GM23248 (cell line): ENCODE measurements around the gene SLC12A7. TPM values are rescaled to one million over a fixed set of nuclear protein-coding genes. Genes with fewer than 3 reads are reported as not detected.
"Not testable (repeated sequence)": the region's sequence is repeated elsewhere in the genome, so short reads cannot be mapped to it uniquely, and the experiment has no call there.

ENCODE experiments used
- DNase-seq: peaks from one replicate; pipeline ENCODE4 v3.0.0-alpha.2; 2015
- H2AFZ ChIP-seq: fragments of 200-600 bp; sonication (generic); 2 replicates; pipeline ENCODE4 v1.6.1; 2016; ENCODE audit warnings: antibody characterized with exemption
- H3F3A ChIP-seq: fragments of 200-600 bp; sonication (generic); 2 replicates; pipeline ENCODE4 v1.6.1; 2016; ENCODE audit warnings: mild to moderate bottlenecking, antibody characterized with exemption, mixed run types; ENCODE audit not compliant: insufficient read depth
- H3K27ac ChIP-seq: fragments of 200-600 bp; sonication (generic); 2 replicates; pipeline ENCODE4 v1.5.1; 2016; ENCODE audit warnings: mild to moderate bottlenecking
- H3K27me3 ChIP-seq: fragments of 200-600 bp; sonication (generic); replicated peaks from 2 replicates; pipeline ENCODE4 v1.6.1; 2016; ENCODE audit warnings: mild to moderate bottlenecking; ENCODE audit not compliant: insufficient read depth
- H3K36me3 ChIP-seq: fragments of 200-600 bp; sonication (generic); 2 replicates; pipeline ENCODE4 v1.6.1; 2016; ENCODE audit warnings: low read depth, mild to moderate bottlenecking
- H3K4me1 ChIP-seq: fragments of 200-600 bp; sonication (generic); 2 replicates; pipeline ENCODE4 v1.6.1; 2016; ENCODE audit warnings: mild to moderate bottlenecking; ENCODE audit not compliant: insufficient read depth
- H3K4me2 ChIP-seq: fragments of 200-600 bp; sonication (generic); one replicate; pipeline ENCODE4 v1.6.1; 2016; ENCODE audit warnings: mild to moderate bottlenecking; ENCODE audit not compliant: unreplicated experiment
- H3K4me3 ChIP-seq: fragments of 200-600 bp; sonication (generic); 2 replicates; pipeline ENCODE4 v1.5.1; 2016; ENCODE audit warnings: mild to moderate bottlenecking
- H3K79me2 ChIP-seq: fragments of 200-600 bp; sonication (generic); 2 replicates; pipeline ENCODE4 v1.6.1; 2016; ENCODE audit warnings: mild to moderate bottlenecking; ENCODE audit not compliant: insufficient read depth
- H3K9ac ChIP-seq: fragments of 200-600 bp; sonication (generic); 2 replicates; pipeline ENCODE4 v1.6.1; 2016; ENCODE audit warnings: mild to moderate bottlenecking
- H3K9me2 ChIP-seq: fragments of 200-600 bp; sonication (generic); 2 replicates; pipeline ENCODE4 v1.6.1; 2016; ENCODE audit warnings: mixed run types, mild to moderate bottlenecking, moderate library complexity; ENCODE audit not compliant: insufficient read depth
- H3K9me3 ChIP-seq: fragments of 200-600 bp; sonication (generic); one replicate; pipeline ENCODE4 v1.6.1; 2017; ENCODE audit warnings: low read depth
- H4K20me1 ChIP-seq: fragments of 200-600 bp; sonication (generic); 2 replicates; pipeline ENCODE4 v1.6.0; 2016; ENCODE audit not compliant: insufficient read depth
- EZH2 ChIP-seq: fragments of 200-600 bp; sonication (generic); IDR thresholded peaks from 2 replicates; pipeline ENCODE4 v1.6.1; 2018; ENCODE audit warnings: antibody characterized with exemption, mild to moderate bottlenecking; ENCODE audit not compliant: insufficient read depth, poor library complexity, severe bottlenecking
- EZH2phosphoT487 ChIP-seq: fragments of 200-600 bp; sonication (generic); IDR thresholded peaks from 2 replicates; pipeline ENCODE4 v1.6.1; 2018; ENCODE audit warnings: antibody characterized with exemption, moderate library complexity, mild to moderate bottlenecking, low read depth; ENCODE audit not compliant: insufficient read depth
- WGBS, 2 experiments: methylation state at CpG; one replicate each; pipeline ENCODE4 v1.1.6; 2015 to 2017; ENCODE audit warnings: low lambda C conversion rate in 2 of 2, low coverage in 1 of 2; ENCODE audit errors: missing lambda C conversion rate in 2 of 2; 5-methylcytosine and 5-hydroxymethylcytosine counted together
- in situ Hi-C: fragments of 300-500 bp; cut with MboI; formaldehyde crosslinking; loops from 2 replicates; pipeline ENCODE4 v1.15.0; 2020
- polyA plus RNA-seq: library from polyadenylated mRNA; unstranded; fragments of >200 nt; fragmentation: Nextera tagmentation; extraction: Ambion mirVana; gene quantifications from 2 replicates; pipeline ENCODE4 v1.2.1, GENCODE V29; 2016
- total RNA-seq: library from RNA; depleted of rRNA; stranded (reverse); fragments of >200 nt; shearing (Covaris generic); gene quantifications from 2 replicates; pipeline ENCODE4 v1.2.3, GENCODE V29; 2014

SLC12A7 gene
- total and polyA plus RNA-seq, 2 experiments from 2014 or later, result 0.75 to 1.9 TPM

- H3K79me2 ChIP-seq, result no peaks in the 10 kb centered on the region
- H3K4me1 ChIP-seq, result no peaks in the 10 kb centered on the region
- TF ChIP-seq EZH2phosphoT487 (no peak), EZH2 (no peak)
- no peaks in the 10 kb centered on the region for H3K9me3 ChIP-seq
- H3K9me2 ChIP-seq, result no peaks in the 10 kb centered on the region
- no peak overlapping the region for H2AFZ ChIP-seq
- no peaks in the 10 kb centered on the region for H4K20me1 ChIP-seq
- in situ Hi-C loops, result loop anchor here (10.0 kb wide), 1 partner anchor 186 kb away; no protein-coding TSS in a partner anchor
- WGBS, 2 experiments, result 65 to 80% methylated on average over 17 to 25 of the region's 26 CpGs
- no peaks in the 10 kb centered on the region for H3F3A ChIP-seq
- H3K9ac ChIP-seq, result no peak overlapping the region
- peaks cover 18% of the 10 kb centered on the region for H3K27me3 ChIP-seq
- no peak overlapping the region for H3K27ac ChIP-seq
- no peak overlapping the region for H3K4me2 ChIP-seq
- H3K36me3 ChIP-seq, result no peaks in the 10 kb centered on the region
- DNase-seq, result no peak
- H3K4me3 ChIP-seq, result no peak overlapping the region
These were observed 18.5 kb upstream of the SLC12A7 start for GRCh38 chr5:1130218-1130946.

GRCh38 chr5:1129711-1130055 is 17.8 kb upstream of the SLC12A7 start:
- no peaks in the 10 kb centered on the region for H3K4me1 ChIP-seq
- no peak for TF ChIP-seq EZH2phosphoT487
- TF ChIP-seq EZH2, result no peak
- 64 to 67% methylated on average over 9 of the region's 9 CpGs for WGBS, 2 experiments
- H3K79me2 ChIP-seq, result no peaks in the 10 kb centered on the region
- peaks cover 21% of the 10 kb centered on the region for H3K27me3 ChIP-seq
- H3K4me3 ChIP-seq, result no peak overlapping the region
- no peaks in the 10 kb centered on the region for H3F3A ChIP-seq
- no peaks in the 10 kb centered on the region for H3K9me3 ChIP-seq
- no peaks in the 10 kb centered on the region for H3K36me3 ChIP-seq
- in situ Hi-C loops, result loop anchor here (10.0 kb wide), 1 partner anchor 185 kb away; no protein-coding TSS in a partner anchor
- no peak overlapping the region for H2AFZ ChIP-seq
- no peak for DNase-seq
- no peaks in the 10 kb centered on the region for H3K9me2 ChIP-seq
- no peak overlapping the region for H3K4me2 ChIP-seq
- H3K27ac ChIP-seq, result no peak overlapping the region
- no peaks in the 10 kb centered on the region for H4K20me1 ChIP-seq
- no peak overlapping the region for H3K9ac ChIP-seq

- no peaks in the 10 kb centered on the region for H3K36me3 ChIP-seq
- peaks cover 24% of the 10 kb centered on the region for H3K27me3 ChIP-seq
- no peak overlapping the region for H3K27ac ChIP-seq
- DNase-seq, result no peak
- no peaks in the 10 kb centered on the region for H3K79me2 ChIP-seq
- no peak overlapping the region for H3K9ac ChIP-seq
- no peaks in the 10 kb centered on the region for H4K20me1 ChIP-seq
- H3K9me2 ChIP-seq, result no peaks in the 10 kb centered on the region
- no peaks in the 10 kb centered on the region for H3F3A ChIP-seq
- TF ChIP-seq EZH2phosphoT487 (no peak), EZH2 (no peak)
- no peak overlapping the region for H3K4me2 ChIP-seq
- no peaks in the 10 kb centered on the region for H3K9me3 ChIP-seq
- H3K4me3 ChIP-seq, result no peak overlapping the region
- H3K4me1 ChIP-seq, result no peaks in the 10 kb centered on the region
- WGBS, 2 experiments, result 80% methylated on average over 23 to 24 of the region's 24 CpGs
- in situ Hi-C loops, result no loop called here
- H2AFZ ChIP-seq, result no peak overlapping the region
These were observed 17.3 kb upstream of the SLC12A7 start for GRCh38 chr5:1128977-1129710.

- Histone ChIP-seq H3F3A (no peaks in the 10 kb centered on the region), H3K27ac (no peak overlapping the region), H4K20me1 (no peaks in the 10 kb centered on the region), H3K9ac (no peak overlapping the region), H2AFZ (no peak overlapping the region), H3K4me3 (no peak overlapping the region), H3K4me1 (no peaks in the 10 kb centered on the region), H3K9me3 (no peaks in the 10 kb centered on the region), H3K27me3 (peaks cover 30% of the 10 kb centered on the region), H3K9me2 (no peaks in the 10 kb centered on the region), H3K79me2 (no peaks in the 10 kb centered on the region), H3K36me3 (no peaks in the 10 kb centered on the region), H3K4me2 (no peak overlapping the region)
- 53 to 54% methylated on average over 20 of the region's 20 CpGs for WGBS, 2 experiments
- in situ Hi-C loops, result no loop called here
- TF ChIP-seq EZH2phosphoT487 (no peak), EZH2 (no peak)
- peak; percentile 49 for DNase-seq
These were observed 16.3 kb upstream of the SLC12A7 start for GRCh38 chr5:1127959-1128785.

GRCh38 chr5:1125695-1126094 is 13.8 kb upstream of the SLC12A7 start:
- H3K9me3 ChIP-seq, H3K27ac ChIP-seq, H3K4me1 ChIP-seq, H4K20me1 ChIP-seq, H3K36me3 ChIP-seq, H3F3A ChIP-seq, H3K79me2 ChIP-seq, H2AFZ ChIP-seq, H3K9ac ChIP-seq, H3K4me2 ChIP-seq, in situ Hi-C loops, H3K4me3 ChIP-seq, DNase-seq, H3K9me2 ChIP-seq: not testable (repeated sequence)
- WGBS, 2 experiments, result 81 to 82% methylated on average over 2 of the region's 2 CpGs
- H3K27me3 ChIP-seq, result peaks cover 23% of the 10 kb centered on the region
